Measurements from ENCODE around the gene WDR5B. TPM values are rescaled to one million over a fixed set of nuclear protein-coding genes. Genes with fewer than 3 reads are reported as not detected.
A peak's percentile ranks its signal among the peaks of the same experiment; 100 is the strongest.

WDR5B gene
- polyA plus RNA-seq, 4 donors: 8.9 to 12.0 (median 11.3) TPM

DNA sequence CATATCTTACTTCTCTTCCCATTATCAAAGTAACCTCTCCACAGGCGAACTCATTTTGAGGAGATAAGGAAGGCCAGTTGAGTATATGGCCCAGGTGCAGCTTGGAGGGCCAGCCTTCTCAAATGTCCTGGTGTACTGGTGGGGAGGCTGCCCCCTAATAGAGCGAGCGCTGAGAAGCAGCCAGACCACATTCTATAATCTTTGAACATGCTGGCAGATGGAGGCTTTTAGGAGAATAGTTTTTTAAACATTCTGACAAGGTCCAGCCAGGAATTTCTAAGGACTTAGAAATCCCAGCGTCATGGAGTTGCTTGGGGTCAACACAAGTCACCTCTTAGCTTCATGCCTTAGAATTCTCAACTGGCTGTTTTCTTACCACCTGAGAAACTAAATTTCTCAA is 5.8 kb downstream of the WDR5B start:
- no peak for DNase-seq (ENCODE audit: low read depth in 4 of 4, low spot score in 3 of 4)

DNA sequence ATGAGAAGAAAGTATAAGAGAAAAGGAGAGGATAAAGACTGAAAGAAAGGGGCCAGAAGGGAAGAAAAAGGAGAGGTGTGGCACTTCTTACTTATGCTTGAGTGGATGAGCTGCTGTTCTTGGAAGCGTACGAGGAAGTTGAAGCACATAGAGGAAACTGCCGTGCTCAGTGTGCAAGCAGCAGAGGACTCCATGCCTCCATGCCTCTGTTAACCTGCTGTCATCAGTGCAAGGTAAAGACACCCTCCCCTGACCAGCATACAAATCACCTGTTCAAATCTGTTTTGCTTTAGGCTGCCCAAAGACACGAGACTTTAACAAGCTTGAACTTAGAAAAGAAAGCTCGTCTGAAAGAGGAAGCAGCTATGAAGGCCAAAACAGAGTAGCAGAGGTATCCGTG is 6.4 kb downstream of the WDR5B start:
- no peak for DNase-seq (ENCODE audit: low read depth in 4 of 4, low spot score in 3 of 4)

DNA sequence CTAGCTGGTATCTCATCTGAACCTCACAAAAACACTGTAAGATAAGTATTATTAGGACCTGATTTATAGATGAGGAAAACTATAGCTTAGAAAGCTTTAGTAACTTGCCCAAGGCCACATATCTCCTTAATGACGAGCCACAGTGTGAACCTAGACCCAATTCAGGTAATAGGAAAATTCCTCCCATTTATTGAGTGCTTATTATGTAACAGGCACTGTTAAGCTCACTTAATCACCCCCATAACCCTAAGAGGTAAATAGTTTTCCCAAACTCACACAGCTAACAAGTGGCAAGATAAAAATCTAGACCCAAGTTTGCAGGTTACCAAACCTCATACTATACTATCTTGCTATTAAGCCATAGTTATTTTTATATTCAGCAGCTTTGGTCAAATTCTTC is 7.9 kb downstream of the WDR5B start:
- DNase-seq (ENCODE audit: low read depth in 4 of 4, low spot score in 3 of 4): no peak

DNA sequence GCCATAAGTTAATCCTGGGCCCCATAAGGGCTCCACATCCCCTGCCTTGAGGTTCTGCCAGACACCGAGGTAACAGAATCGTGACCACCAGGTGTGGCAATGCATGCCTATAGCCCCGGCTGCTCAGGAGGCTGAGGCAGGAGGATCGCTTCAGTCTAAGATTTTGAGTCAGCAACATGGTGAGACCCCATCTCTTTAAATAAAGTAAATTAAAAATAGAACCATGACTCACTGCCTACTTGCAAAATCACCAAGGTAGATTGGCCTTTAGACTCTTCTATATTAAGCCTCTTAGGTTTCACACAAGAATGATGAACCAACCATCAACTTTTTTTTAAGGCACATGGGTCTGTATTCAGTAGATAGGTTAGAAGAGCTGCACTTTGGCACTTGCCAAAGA is 9.7 kb downstream of the WDR5B start:
- no peak for DNase-seq (ENCODE audit: low read depth in 4 of 4, low spot score in 3 of 4)

DNA sequence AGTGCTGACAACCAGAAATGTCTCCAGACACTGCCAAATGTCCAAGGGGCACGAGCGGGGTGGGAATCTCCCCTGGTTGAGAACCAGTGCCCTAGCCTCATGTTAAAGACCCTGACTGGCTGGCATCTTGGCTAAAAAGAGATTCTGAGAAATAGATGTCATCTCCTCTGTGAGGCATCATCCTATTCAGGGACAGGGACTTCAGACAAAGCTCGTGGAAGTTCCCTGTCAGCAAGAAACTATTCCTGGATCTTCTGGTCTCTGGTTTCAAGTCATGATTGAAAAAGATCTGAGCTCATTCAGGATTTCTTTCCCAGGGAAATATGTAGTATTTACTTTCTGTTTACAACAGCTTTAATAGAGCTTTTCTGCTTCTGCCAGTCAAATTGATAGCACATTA is 10.8 kb downstream of the WDR5B start:
- no peak for DNase-seq (ENCODE audit: low read depth in 4 of 4, low spot score in 3 of 4)

DNA sequence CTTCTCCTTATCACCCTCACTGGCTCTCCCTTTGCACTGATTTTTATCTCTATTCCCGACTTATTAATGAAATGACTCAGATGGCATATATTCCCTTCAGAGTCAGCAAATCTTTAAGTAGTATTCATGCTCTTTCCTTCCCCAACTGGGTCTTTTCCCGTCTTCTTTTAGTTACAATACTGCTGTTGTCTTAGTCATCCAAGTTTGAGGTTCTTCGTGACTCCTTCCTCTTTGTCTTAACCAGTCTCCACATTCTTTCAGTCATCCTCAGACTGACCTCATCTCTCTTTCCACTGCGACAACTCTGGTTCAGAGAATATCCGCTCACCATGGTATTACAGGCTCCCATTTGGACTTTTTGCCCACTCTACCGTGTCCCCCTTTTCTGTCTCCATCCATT is 12.4 kb downstream of the WDR5B start:
- DNase-seq (ENCODE audit: low read depth in 4 of 4, low spot score in 3 of 4): no peak

DNA sequence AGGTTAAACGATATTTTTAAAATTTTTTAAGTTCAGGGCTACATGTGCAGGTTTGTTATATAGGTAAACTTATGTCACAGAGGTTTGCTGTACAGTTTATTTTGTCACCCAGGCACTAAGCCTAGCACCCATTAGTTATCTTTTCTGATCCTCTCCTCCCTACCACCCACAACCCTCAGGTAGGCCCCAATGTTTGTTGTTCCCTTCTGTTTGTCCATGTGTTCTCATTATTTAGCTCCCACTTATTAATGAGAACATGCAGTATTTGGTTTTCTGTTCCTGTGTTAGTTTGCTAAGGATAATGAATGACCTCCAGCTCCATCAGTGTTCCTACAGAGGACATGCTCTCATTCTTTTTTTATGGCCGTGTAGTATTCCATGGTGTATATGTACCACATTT is 16.9 kb downstream of the WDR5B start:
- no peak for DNase-seq (ENCODE audit: low read depth in 4 of 4, low spot score in 3 of 4)

DNA sequence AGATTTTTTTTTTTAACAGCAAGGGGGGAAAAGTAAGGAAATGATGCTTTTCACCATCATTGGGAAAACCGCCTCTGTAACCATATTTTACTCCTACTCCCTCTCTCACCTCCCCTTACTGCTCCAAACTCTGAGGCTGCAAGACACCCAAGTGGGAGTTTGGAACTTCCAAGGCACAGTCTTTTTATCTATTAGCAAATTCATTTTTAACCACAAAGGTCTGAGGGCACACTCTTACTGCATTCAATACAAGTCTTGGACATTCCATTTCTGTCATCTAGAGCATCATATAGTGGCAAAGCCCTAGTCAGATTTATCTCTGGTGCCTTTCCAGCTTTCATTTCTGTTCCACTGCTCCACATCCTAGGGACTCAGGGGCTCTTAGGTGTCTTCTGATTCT is 18.7 kb downstream of the WDR5B start:
- DNase-seq (ENCODE audit: low read depth in 4 of 4, low spot score in 3 of 4): no peak

DNA sequence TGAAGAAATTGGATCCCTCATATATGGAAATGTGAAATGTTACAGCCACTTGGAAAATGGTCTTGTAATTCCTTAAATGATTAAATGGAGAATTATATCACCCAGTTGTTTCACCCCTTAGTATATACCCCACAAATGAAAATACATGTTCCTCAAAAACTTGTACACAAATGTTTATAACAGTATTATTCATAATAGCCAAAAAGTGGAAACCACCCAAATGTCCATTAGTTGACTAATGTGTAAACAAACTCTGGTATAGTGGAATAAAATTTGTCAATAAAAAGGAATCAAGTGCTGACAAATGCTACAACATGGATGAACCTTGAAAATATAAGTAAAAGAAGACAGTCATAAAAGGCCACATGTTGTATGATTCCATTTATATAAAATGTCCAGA is 19.4 kb downstream of the WDR5B start:
- DNase-seq (ENCODE audit: low read depth in 4 of 4, low spot score in 3 of 4): no peak

DNA sequence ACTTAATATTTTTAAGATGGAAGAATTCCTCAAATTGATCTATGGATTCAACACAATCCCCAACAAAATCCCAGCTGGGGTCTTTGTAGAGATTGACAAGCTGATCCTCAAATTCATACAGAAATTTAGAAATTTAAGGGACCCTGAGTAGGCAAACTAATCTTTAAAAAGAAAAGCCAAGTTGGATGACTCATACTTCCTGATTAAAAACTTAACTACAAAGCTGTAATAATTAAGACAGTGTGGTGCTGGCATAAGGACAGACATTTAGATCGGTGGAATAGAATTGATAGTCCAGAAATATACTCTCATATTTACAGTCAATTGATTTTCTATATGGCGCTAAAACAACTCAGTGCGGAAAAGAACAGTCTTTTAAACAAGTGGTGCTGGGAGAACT is 20.3 kb downstream of the WDR5B start:
- DNase-seq (ENCODE audit: low read depth in 4 of 4, low spot score in 3 of 4): no peak

DNA sequence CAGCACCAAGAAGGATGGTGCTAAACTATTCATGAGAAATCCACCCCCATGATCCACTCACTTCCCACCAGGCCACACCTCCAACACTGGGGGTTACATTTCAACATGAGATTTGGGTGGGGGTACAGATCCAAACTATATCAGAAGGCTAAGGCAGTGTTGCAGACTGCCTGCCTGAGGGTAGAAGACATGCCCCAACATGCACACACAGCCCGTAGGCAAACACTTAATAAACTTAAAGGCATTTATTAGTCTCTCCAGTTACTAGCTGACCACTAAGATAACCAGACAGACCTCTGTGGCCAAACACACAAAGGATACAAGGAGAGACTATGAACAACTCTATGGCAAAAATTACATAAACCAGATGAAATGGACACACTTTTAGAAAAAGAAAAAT is 21.7 kb downstream of the WDR5B start:
- DNase-seq (ENCODE audit: low read depth in 4 of 4, low spot score in 3 of 4): no peak

DNA sequence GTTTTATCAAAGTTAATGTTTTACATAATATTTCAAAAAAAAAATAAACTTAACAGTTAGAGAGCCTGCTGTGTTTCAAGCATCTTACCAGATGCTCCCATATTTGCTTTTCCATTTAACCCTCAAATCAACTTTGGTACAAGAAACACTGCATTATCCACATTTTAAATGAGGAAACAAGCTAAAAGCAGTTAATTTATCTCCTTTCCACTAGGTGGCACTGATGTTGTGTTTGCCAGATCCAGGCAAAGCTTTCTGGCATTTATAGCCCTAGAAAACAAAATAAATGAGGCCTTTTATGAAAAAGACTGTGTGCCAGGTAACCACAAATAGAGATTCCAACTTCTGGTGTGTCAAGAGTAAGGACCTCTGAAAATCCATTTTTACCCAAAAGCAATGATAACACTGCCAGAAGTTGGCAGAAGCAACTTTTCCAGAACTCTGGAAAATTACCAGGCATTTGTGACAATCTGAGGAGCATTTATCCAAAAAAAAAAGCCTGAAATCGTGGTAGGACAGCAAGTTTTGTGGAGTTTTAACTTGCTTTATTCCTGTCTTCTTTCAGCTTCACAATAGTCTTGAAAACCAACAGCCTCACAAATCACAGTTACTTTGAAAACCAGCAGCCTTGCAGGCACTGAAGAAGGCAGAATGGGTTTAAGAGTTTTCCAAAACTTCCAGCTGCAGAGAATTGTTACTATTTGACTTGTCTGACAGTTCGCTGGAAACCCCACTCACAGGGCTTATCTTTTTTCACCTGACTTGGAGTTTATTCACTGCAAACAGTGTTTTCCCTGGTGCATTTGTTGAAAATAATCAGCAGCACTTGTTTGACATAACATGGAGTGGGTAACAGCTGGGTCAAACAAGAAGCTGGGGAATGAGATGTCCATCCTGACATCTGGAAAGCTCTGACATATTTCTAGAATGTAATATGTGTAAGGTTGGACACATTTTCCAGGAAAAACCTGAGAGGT is 22.7 kb downstream of the WDR5B start:
- DNase-seq (ENCODE audit: low read depth in 4 of 4, low spot score in 3 of 4): no peak

DNA sequence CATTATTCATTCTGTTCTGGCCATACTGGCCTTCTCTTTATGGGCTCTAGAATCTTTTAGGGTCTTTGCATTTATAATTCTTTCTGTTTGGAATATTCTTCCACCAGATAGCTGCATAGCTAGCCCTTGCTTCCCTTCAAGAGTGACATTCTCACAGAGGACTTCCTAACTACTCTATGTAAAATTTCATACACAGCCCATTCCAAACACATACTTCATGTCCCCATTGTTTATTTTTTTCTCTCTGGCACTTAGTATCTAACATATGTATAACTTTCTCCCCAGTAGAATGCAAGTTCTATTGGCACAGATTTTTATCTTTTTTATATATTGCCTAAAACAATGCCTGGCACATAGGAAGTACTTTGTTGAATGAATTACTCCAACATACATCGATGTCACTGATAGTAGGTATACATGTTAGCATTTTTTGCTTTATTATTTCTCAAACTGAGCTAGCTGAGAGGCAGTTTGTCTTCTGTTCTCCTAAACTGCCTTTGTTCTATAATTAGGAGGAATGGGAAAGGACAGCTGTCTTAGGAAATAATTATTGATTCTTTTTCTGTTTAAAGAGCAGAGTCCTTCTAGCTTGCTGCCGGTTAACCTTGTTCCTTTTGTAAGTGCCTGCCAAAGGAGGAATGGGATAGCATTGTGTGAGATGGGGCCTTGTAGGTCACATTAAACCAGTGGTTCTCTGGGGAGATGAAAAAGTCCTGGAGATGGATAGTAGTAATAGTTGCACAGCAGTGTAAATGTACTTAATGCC is 24.0 kb downstream of the WDR5B start:
- no peak for DNase-seq (ENCODE audit: low read depth in 4 of 4, low spot score in 3 of 4)

DNA sequence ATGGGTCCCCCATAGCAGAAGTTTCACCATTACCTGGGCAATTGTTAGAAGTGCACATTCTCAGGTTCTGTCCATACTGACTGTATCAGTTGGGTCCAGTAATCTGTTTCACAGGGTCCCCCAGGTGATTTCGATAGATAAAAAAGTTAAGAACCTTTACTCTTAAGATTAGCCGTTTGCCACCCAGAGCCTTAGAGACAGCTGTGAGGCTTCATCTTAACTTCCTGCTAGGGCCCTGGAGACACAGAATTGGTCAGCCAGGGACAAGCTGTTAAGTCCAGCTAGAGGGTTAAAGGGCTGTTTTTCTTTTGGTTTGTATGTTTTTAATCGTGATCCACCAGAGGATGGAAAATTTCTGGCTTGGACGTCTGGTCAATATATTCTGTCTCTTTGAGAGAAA is 25.2 kb downstream of the WDR5B start:
- peak in 3 of 4 donors; percentile 8 to 12 (median 11) for DNase-seq (ENCODE audit: low read depth in 4 of 4, low spot score in 3 of 4)

DNA sequence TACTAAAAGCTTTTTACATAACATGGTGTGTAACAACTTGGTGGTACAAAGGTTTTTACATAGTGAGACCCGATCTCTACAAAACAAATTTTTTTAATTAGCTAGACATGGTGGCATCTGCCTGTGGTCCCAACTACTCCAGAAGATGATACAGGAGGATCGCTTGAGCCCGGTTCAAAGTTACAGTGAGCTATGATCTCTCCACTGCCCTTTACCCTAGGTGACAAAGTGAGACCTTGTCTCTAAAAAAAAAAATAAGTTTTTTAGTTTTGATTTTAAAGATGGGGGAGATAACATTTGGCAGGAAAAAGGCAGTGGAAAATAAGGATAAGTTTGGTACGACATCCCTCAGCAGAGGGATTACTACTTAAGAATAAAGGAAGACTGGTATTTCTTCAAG is 26.0 kb downstream of the WDR5B start:
- no peak for DNase-seq (ENCODE audit: low read depth in 4 of 4, low spot score in 3 of 4)

DNA sequence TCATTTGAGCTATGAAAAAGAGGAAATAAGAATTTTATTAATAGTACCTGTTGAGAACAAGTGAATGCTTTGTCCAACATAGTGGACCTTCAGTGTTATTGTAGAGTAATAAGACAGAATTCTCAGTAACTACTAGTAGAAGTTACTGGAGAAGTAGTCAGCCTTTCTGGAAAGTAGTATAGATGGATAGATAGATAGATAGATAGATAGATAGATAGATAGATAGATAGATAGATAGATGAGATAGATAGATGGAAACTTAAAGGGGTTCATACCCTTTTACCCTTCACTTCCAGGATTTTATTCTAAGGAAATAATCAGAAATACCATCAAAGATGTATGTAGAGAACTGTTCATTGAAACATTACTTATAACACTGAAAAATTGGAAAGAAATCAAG is 26.7 kb downstream of the WDR5B start:
- no peak for DNase-seq (ENCODE audit: low read depth in 4 of 4, low spot score in 3 of 4)

DNA sequence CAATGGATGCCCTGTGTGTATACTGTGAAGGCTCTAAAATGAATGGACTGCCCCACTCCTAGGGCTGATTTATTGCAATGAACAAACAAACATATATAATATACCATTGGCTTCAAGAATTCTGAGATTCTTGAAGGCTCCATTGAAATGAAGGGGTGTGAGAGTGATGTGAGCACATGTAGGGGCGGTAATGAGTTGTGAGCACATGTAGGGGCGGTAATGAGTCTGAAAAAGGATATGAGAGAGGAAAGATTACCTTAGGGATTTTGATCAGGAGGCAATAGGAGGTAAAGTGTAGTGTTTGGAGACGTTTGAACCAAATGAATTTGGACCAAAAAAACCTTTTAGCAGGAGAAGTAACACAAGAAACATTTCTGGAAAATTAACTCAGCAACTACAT is 28.2 kb downstream of the WDR5B start:
- DNase-seq (ENCODE audit: low read depth in 4 of 4, low spot score in 3 of 4): no peak

DNA sequence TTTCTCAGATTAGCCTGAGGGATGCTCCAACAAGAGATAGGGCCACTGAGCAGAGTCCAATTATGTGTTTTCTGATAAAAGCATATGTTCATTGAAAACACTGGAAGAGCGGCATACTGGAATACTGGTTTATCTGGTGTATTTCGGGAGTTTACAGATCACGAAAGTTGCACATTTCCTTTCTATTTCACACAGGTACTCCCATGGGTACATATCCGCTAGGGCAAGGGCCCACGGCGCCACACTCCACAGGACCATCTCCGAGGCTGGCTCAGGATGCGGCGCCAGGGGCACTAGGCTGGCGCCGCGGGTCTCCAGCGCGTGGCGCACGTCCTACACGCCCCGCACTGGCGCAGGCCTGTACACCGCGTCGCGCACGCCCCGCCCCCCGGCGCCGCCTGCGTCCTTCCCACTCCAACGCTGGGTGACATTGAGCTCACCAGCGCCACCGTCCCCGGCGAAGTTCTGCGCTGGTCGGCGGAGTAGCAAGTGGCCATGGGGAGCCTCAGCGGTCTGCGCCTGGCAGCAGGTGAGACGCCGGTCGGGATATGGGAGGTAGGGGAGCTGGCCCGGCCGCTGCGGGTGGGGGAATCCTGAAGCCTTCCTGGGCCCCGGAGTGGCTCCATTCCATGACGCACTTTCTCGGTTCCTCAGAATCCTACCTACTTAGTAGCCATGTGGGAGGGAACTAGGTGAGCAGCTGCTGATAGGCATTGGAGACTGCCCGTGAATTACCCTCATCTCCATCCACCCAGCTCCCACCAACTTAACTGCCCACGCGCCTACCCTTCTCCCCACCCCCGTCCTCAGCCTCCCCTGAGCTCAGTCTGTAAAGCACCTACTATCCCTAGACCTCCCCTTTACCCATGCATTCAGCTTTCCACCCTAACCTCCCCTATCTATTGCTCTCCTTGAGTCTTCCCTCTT is 31.8 kb downstream of the WDR5B start, which contains the start of gene FAM162A:
TSS of gene FAM162A (plus strand) at position 412 of the 927 bp plus-strand sequence. CDS start at position 496, 84 bp downstream.
- DNase-seq (ENCODE audit: low read depth in 4 of 4, low spot score in 3 of 4): peak; percentile 88 to 92 (median 88)

DNA sequence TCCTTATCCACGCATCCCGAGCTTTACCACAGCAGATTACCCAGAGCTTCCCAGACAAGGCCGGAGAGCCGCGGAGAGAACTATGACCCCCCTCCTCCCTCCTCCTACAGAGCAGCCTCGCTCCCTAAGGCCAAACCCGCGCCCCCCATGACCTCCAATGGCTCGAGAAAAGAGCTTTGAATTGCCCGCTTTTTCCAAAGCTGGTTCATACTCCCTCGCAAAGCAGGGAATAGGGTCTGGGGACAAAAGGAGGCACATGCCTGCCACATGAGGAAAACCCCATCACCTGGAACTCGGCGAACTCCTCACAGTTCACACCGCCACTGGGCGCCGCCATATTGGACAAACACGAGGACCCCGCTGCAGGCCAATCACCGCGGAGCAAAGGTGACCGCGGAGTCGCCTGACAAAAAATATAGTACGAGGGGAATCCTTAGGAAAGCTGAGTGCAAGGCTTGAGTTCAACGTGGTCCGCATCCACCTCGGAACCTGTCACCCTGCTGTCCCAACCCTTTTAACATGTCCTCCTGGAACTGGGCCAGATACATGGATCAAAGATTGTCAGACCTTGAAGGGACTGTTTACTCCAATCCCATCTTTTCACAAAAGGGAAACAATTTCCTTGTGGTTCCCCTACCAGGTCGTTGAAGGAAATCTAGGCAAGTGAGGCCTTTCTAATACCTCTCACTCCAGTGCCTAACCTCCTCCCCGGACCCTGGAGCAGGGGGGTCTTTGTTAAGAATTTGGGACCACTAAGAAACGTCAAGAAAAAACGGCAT is 32.8 kb downstream of the WDR5B start, which contains the start of gene MIX23:
TSS of gene MIX23 (minus strand) at position 344 of the 779 bp plus-strand sequence. CDS start at position 337, 7 bp downstream.
- peak; percentile 67 to 78 (median 74) for DNase-seq (ENCODE audit: low read depth in 4 of 4, low spot score in 3 of 4)

DNA sequence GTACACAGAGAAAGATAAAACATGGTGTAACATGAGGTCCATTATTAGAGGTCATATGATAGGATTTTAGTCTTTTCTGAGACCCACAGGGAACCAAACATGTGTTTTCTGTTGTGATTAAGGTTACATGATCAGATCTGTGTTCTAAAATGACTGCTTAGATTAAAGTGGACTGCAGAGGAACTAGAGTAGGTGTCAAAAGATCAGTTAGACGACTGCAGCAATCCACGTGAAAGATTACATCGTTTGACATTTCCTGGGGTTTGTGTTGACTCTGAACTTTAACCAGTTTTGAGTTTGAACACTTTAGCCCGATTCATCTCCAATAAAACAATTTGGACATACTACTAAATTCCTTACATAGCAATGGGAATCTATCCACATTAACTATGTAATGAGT is 37.9 kb downstream of the WDR5B start:
- no peak for DNase-seq (ENCODE audit: low read depth in 4 of 4, low spot score in 3 of 4)

Data from right renal pelvis (tissue), 4 donors.